ENCODE results near the gene ATXN10. TPM values are rescaled to one million over a fixed set of nuclear protein-coding genes. Genes with fewer than 3 reads are reported as not detected.

Gene ATXN10
- total RNA-seq, 4 donors from 2014 or later: 28.4 to 184 (median 66.3) TPM

GRCh38 chr22:45868571-45869339 lies 197.1 kb downstream of the ATXN10 start:
- TF ChIP-seq CTCF (IDR thresholded peaks at IDR 0.05) (no peak), POLR2A (IDR thresholded peaks at IDR 0.05) (no peak)
- Histone ChIP-seq H3K27me3 (peaks cover 0 to 30% of the 10 kb centered on the region in 2 donors), H3K4me3 (no peak overlapping the region), H3K4me1 (peaks cover 0 to 26% (median 0%) of the 10 kb centered on the region in 4 donors), H3K36me3 (no peaks in the 10 kb centered on the region), H3K27ac (no peak overlapping the region), H3K9me3 (peaks cover 0 to 4% (median 0%) of the 10 kb centered on the region in 4 donors)
- DNase-seq: peak; percentile 9 to 37 (median 34)

- H3K27me3 ChIP-seq: peaks cover 0 to 30% of the 10 kb centered on the region in 2 donors
- no peaks in the 10 kb centered on the region for H3K36me3 ChIP-seq
- H3K9me3 ChIP-seq: peaks cover 0 to 4% (median 0%) of the 10 kb centered on the region in 4 donors
- DNase-seq: peak in 1 of 3 donors; percentile 8
- TF ChIP-seq POLR2A (IDR thresholded peaks at IDR 0.05) (no peak), CTCF (IDR thresholded peaks at IDR 0.05) (no peak)
- no peak overlapping the region for H3K27ac ChIP-seq
- H3K4me3 ChIP-seq: no peak overlapping the region
- H3K4me1 ChIP-seq: peaks cover 0 to 20% (median 0%) of the 10 kb centered on the region in 4 donors
Measured at GRCh38 chr22:45869340-45869847, 197.8 kb downstream of the ATXN10 start.

- Histone ChIP-seq H3K27me3 (peaks cover 0 to 30% of the 10 kb centered on the region in 2 donors), H3K27ac (no peak overlapping the region), H3K9me3 (peaks cover 0 to 4% (median 0%) of the 10 kb centered on the region in 4 donors), H3K4me1 (peaks cover 0 to 14% (median 0%) of the 10 kb centered on the region in 4 donors), H3K36me3 (no peaks in the 10 kb centered on the region), H3K4me3 (no peak overlapping the region)
- TF ChIP-seq CTCF (IDR thresholded peaks at IDR 0.05): no peak
- no peak for TF ChIP-seq POLR2A (IDR thresholded peaks at IDR 0.05)
- DNase-seq: peak in 2 of 3 donors; percentile 1 to 22
Measured at GRCh38 chr22:45870011-45870410, 198.4 kb downstream of the ATXN10 start.

DNA sequence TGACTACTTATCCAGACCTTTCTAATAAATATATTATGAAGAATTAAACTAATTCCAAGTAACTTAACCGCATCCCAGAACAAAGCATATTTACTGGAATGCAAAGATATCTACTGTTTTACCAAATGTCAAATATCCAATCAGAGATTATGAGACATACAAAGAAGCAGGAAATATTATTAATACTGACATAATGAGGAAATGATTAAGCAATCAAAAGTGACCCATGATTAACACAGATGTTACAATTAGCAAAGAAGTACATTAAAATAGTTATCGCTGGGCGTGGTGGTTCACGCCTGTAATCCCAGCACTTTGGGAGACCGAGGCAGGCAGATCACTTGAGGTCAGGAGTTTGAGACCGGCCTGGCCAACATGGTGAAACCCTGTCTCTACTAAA lies 200.1 kb downstream of the ATXN10 start:
- TF ChIP-seq CTCF (IDR thresholded peaks at IDR 0.05): no peak
- TF ChIP-seq POLR2A (IDR thresholded peaks at IDR 0.05): no peak
- no peak overlapping the region for H3K4me3 ChIP-seq
- H3K27me3 ChIP-seq: peaks cover 0 to 22% of the 10 kb centered on the region in 2 donors

DNA sequence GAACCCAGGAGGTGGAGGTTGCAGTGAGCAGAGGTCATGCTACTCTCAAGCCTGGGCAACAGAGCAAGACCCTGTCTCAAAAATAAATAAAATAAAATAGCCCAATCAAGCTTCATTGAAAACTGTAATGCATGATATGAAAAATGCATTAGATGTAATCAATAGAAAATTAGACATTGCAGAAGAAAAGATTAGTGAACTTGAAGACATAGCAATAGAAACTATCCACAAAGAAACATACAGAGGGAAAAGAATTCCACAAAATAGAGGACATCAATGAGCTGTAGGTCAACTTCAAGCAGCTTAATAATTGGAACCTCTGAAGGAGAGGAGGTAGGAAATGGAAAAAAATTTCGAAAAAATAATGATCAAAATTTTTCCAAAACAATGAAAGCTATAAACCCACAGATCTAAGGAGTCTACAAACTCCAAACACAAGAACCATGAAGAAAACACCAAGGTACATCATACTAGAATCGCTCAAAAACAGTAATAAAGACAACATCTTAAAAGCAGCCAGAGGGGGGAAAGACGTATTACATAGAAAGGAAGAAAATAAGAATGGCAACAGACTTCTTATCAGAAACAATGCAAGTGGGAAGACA lies 201.1 kb downstream of the ATXN10 start:
- TF ChIP-seq CTCF (IDR thresholded peaks at IDR 0.05) (no peak), POLR2A (IDR thresholded peaks at IDR 0.05) (no peak)
- Histone ChIP-seq H3K4me3 (no peak overlapping the region), H3K4me1 (peaks cover 0 to under 1% (median 0%) of the 10 kb centered on the region in 4 donors), H3K36me3 (no peaks in the 10 kb centered on the region), H3K9me3 (peaks cover 0 to 4% (median 0%) of the 10 kb centered on the region in 4 donors), H3K27me3 (peaks cover 0 to 11% of the 10 kb centered on the region in 2 donors), H3K27ac (no peak overlapping the region)
- DNase-seq: no peak

More for the DNA sequence above, 200.1 kb downstream of the ATXN10 start:
- DNase-seq: no peak
- peaks cover 0 to 4% (median 0%) of the 10 kb centered on the region in 4 donors for H3K9me3 ChIP-seq
- H3K27ac ChIP-seq: no peak overlapping the region
- peaks cover 0 to 11% (median 0%) of the 10 kb centered on the region in 4 donors for H3K4me1 ChIP-seq
- no peaks in the 10 kb centered on the region for H3K36me3 ChIP-seq
